ENCODE data around the gene TCAP.

TCAP gene

GRCh38 chr17:39662551-39663339 is 2.4 kb upstream of the TCAP start:
- DNase-seq: no peak

GRCh38 chr17:39663340-39663687 is 1.8 kb upstream of the TCAP start:
- DNase-seq: no peak
- in situ Hi-C loops (cut with HindIII; ENCODE audit: low pct_ligation_motif_present, low pct_unique_long_range_greater_than_20kb, low sequenced_read_pairs): no loop called here

More at GRCh38 chr17:39662551-39663339, 2.4 kb upstream of the TCAP start:
- in situ Hi-C loops (cut with HindIII; ENCODE audit: low pct_ligation_motif_present, low pct_unique_long_range_greater_than_20kb, low sequenced_read_pairs): no loop called here

- in situ Hi-C loops (cut with HindIII; ENCODE audit: low pct_ligation_motif_present, low pct_unique_long_range_greater_than_20kb, low sequenced_read_pairs): no loop called here
- peak; percentile 18 for DNase-seq
Observed at GRCh38 chr17:39663688-39664580, 1.2 kb upstream of the TCAP start.

- DNase-seq: peak; percentile 32
- in situ Hi-C loops (cut with HindIII; ENCODE audit: low pct_ligation_motif_present, low pct_unique_long_range_greater_than_20kb, low sequenced_read_pairs): no loop called here
Observed at GRCh38 chr17:39665642-39666224, 584 bp downstream of the TCAP start.

GRCh38 chr17:39666231-39666600 is 1.1 kb downstream of the TCAP start:
- in situ Hi-C loops (cut with HindIII; ENCODE audit: low pct_ligation_motif_present, low pct_unique_long_range_greater_than_20kb, low sequenced_read_pairs): no loop called here
- DNase-seq: no peak

- DNase-seq: no peak
- in situ Hi-C loops (cut with HindIII; ENCODE audit: low pct_ligation_motif_present, low pct_unique_long_range_greater_than_20kb, low sequenced_read_pairs): no loop called here
Observed at GRCh38 chr17:39666601-39667261, 1.6 kb downstream of the TCAP start.

GRCh38 chr17:39667262-39667944 is 2.3 kb downstream of the TCAP start:
- DNase-seq: no peak
- in situ Hi-C loops (cut with HindIII; ENCODE audit: low pct_ligation_motif_present, low pct_unique_long_range_greater_than_20kb, low sequenced_read_pairs): no loop called here

- in situ Hi-C loops (cut with HindIII; ENCODE audit: low pct_ligation_motif_present, low pct_unique_long_range_greater_than_20kb, low sequenced_read_pairs): no loop called here
- peak; percentile 72 for DNase-seq
Observed at GRCh38 chr17:39667945-39668924, 3.1 kb downstream of the TCAP start, which contains the start of gene PNMT. Gene PNMT (plus strand): TSS chr17:39668453. CDS start chr17:39668476, 23 bp downstream.

GRCh38 chr17:39669897-39670735 is 5.0 kb downstream of the TCAP start:
- in situ Hi-C loops (cut with HindIII; ENCODE audit: low pct_ligation_motif_present, low pct_unique_long_range_greater_than_20kb, low sequenced_read_pairs): no loop called here
- no peak for DNase-seq

- in situ Hi-C loops (cut with HindIII; ENCODE audit: low pct_ligation_motif_present, low pct_unique_long_range_greater_than_20kb, low sequenced_read_pairs): no loop called here
- no peak for DNase-seq
Observed at GRCh38 chr17:39670746-39671145, 5.6 kb downstream of the TCAP start.

GRCh38 chr17:39671651-39672521 is 6.7 kb downstream of the TCAP start:
- in situ Hi-C loops (cut with HindIII; ENCODE audit: low pct_ligation_motif_present, low pct_unique_long_range_greater_than_20kb, low sequenced_read_pairs): no loop called here
- DNase-seq: peak; percentile 47

GRCh38 chr17:39672522-39673334 is 7.6 kb downstream of the TCAP start:
- in situ Hi-C loops (cut with HindIII; ENCODE audit: low pct_ligation_motif_present, low pct_unique_long_range_greater_than_20kb, low sequenced_read_pairs): no loop called here
- no peak for DNase-seq

GRCh38 chr17:39673335-39674081 is 8.4 kb downstream of the TCAP start:
- no peak for DNase-seq
- in situ Hi-C loops (cut with HindIII; ENCODE audit: low pct_ligation_motif_present, low pct_unique_long_range_greater_than_20kb, low sequenced_read_pairs): no loop called here

- in situ Hi-C loops (cut with HindIII; ENCODE audit: low pct_ligation_motif_present, low pct_unique_long_range_greater_than_20kb, low sequenced_read_pairs): no loop called here
- no peak for DNase-seq
Observed at GRCh38 chr17:39674179-39674578, 9.0 kb downstream of the TCAP start.

Measured in ACHN (cell line).